NCI-H510A (cell line): ENCODE data around the gene HNRNPH2.
A peak's percentile ranks its signal among the peaks of the same experiment; 100 is the strongest.

Source experiments
- DNase-seq: peaks from one replicate; lab custom pipeline; 2025; lab: John Stamatoyannopoulos, UW

The HNRNPH2 gene

DNA sequence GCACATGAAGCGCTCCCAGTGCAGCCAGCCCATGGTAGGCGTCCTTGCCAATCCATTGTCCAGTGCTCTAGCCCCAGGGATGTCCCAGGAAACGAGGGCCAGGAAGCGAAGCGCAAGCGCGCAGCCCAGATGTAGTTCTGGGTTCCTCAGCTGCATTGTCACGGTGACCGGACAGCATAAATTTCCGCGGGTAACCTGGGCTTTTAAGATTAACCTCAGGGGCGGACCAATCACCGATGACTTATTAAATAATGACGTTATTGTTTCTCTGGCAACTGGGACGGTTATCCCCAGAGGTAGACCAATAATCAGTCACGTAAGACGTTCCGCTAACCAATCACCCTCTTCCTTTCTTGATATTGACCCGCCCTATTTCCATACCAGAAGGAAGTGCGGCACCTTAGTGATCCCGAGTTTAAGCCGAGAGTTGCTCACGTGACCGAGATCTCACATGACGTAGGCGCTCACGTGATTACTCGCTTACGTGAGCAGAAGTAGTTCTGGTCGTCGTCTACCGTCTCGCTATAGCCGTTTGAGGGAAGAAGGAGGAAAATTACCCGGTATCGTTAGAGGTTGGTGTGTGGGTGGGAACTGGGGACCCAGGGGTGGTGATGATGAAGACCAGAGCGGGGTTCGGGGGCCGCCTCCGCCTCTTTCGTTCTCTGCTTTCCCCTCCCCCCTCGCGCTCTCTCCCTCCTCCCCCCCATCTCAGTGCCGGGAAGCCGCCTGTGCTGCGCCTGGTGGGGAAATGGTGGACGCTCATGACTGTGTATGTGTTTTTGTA, at the start of gene HNRNPH2, which contains the start of gene GLA:
TSS of gene HNRNPH2 (plus strand) at position 475 of the 784 bp plus-strand sequence. CDS start 3,767 bp downstream, outside the sequence.
TSS of gene GLA (minus strand) at position 178 of the 784 bp plus-strand sequence. CDS start at position 156, 22 bp downstream.
- peak; percentile 85 for DNase-seq

- DNase-seq, result no peak
Measured at GRCh38 chrX:101359966-101360365, 48.1 kb upstream of the HNRNPH2 start.

DNA sequence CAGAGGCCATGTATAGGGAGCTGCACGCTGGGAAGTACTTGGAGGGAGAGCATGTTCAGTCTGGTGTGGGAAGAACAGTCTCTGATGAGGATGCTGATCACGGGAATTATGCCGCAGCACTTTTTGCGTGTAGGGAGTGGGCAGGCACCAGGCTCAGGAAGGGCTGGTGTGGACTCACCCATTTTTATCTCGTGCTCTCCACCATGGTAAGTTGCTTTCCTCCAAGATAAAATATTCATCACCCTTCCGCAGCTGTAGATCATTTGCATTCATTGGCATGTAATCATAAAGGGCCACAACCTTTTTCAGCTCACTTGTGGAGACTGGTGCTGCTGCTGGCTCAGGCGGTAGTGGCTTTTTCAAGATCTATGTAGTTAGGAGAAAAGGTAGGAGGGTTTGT, 47.6 kb upstream of the HNRNPH2 start:
- DNase-seq, result no peak

GRCh38 chrX:101362116-101362515, 45.9 kb upstream of the HNRNPH2 start:
- no peak for DNase-seq

GRCh38 chrX:101362757-101363156, 45.3 kb upstream of the HNRNPH2 start:
- DNase-seq, result no peak

DNA sequence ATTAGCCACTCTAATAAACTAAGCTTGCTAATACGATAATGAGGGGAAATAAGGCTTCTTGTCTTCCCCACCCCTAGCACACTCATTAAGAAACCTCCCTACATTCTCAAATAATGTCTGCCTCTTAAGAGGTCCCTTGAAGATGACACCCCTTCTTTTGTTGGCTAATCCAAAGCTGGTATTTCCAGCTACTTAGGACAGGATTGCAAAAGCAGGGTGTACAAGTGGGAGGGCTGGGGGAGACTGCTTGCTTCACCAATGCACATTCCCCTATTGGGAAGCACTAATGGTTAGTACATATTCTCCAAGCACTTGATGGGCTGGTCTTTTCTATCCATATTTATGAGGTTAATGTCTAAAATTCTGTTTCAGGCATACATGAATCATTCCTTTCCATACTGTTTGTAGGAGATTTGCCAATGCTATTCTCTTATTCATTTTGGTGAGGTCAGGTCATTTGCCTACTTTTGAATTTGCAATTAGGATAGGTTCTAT, 42.7 kb upstream of the HNRNPH2 start:
- no peak for DNase-seq

GRCh38 chrX:101368800-101369199, 39.2 kb upstream of the HNRNPH2 start:
- no peak for DNase-seq

GRCh38 chrX:101369687-101370086, 38.3 kb upstream of the HNRNPH2 start:
- no peak for DNase-seq

- no peak for DNase-seq
Measured at GRCh38 chrX:101370888-101371504, 37.0 kb upstream of the HNRNPH2 start.

- no peak for DNase-seq
Measured at GRCh38 chrX:101377547-101377946, 30.5 kb upstream of the HNRNPH2 start.

- DNase-seq, result no peak
Measured at GRCh38 chrX:101383679-101384205, 24.3 kb upstream of the HNRNPH2 start.

GRCh38 chrX:101385026-101385684, 22.9 kb upstream of the HNRNPH2 start:
- no peak for DNase-seq

DNA sequence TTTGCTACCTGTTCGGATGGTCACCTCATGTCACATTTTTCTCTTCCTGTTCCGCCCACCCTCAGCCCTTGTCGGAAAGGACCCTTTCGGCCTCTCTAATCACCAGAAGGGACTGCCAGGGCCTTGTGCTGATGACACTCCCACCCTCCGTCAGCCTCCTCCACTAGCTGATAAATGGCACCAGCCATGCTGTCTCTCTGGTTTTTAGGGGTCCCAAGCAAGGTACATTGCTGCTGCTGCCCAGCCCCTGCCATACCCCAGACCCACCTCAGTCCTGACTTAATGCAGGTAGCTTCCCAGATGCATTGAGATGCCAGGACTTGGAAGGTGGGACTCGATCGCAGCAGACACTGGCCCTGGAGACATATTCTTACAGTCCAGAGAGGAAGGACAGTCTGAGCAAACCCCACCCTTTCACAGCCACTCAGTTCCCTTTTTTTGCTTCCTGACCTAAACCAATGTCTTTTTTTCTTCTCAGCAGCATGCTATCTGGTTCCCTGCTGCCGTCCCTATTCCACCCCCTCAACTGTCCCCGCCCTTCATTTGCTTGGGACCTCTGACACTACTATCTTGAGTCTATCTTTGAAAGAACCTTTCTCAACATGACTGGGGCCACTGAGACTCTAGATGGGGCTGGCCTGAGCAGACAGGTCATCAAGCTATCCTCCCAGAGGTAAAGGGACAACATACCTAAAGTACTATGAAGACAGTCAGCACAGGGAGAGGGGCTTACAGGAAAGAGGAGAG, 22.1 kb upstream of the HNRNPH2 start, which contains the start of gene BTK:
TSS of gene BTK (minus strand) at position 397 of the 747 bp plus-strand sequence. CDS start 10,907 bp downstream, outside the sequence.
- no peak for DNase-seq

DNA sequence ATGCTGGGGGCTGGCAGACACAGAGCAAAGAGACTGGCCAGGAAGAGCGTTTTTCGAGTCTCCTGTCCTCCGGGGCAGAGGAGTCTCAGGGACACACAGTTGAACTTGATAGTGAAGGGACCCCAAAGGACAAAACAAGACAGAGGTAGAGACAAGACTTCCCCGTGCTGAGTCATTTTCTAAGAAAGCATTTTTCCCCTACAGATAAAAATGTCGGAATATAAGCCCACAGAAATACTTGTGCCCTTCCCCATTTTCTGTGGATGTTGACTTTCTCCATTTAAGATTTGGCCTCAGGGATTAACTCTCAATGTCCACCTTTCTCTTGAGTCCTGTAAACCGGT, 21.5 kb upstream of the HNRNPH2 start:
- DNase-seq, result no peak

- DNase-seq, result no peak
Measured at GRCh38 chrX:101388604-101389003, 19.4 kb upstream of the HNRNPH2 start.

DNA sequence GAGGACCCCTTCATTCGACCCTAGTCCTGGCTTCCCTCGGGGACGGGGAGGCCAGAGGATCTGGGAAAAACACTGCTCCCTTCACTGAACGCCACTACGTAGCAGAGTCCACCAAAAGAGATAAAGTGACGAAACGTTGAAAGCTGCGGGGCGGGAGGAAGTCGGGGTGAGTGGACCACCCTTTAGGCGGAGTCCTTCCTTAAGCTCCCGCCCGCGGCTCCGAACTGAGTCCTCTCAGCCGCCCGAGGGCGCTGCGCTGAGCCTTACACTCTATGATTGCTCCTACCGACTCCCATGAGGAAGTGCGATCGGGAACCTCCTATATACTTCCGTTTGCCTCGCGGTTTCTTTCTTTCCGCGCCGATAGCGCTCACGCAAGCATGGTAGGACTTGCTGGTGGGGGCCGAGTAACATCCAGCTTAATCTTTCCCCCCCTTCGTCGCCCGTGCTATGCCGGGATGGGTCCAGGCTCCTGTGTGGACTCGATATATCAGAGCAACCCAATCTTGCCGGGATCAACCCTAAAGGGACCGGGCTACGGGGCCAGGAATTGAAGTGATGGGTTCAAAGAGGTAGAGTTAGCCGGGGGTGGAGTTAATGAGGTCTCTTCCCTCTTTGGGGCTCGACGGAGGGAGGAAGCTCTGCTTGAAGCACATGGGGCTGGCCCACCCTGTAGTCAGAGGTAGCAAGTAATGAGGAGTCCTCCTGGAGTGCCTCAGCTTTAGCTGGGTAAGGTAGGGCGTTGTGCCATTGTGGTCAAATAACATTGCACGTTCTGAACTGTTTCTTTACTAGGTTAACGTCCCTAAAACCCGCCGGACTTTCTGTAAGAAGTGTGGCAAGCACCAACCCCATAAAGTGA, 17.1 kb upstream of the HNRNPH2 start, which contains the start of gene RPL36A:
TSS of gene RPL36A (plus strand) at position 348 of the 862 bp plus-strand sequence. CDS start at position 381, 33 bp downstream.
- peak; percentile 86 for DNase-seq

GRCh38 chrX:101391831-101392230, 16.2 kb upstream of the HNRNPH2 start:
- DNase-seq, result no peak

- no peak for DNase-seq
Measured at GRCh38 chrX:101393530-101394305, 14.3 kb upstream of the HNRNPH2 start.

DNA sequence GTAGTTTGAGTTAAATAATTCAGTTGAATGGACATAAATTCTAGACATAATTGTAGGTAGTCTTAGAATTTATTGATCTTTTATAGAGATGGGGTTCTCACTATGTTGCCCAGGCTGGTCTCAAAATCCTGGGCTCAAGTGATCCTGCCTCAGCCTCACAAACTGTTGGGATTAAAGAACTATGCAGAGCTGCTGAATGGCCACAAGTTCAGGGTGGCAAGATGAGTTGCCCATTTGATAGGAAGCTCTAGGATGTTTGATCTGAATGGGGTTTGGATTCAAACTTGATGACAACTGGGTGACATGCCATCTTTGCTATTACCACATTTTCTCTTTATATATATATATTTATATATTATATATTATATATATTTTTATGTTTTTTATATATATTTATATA, 13.7 kb upstream of the HNRNPH2 start:
- no peak for DNase-seq

DNA sequence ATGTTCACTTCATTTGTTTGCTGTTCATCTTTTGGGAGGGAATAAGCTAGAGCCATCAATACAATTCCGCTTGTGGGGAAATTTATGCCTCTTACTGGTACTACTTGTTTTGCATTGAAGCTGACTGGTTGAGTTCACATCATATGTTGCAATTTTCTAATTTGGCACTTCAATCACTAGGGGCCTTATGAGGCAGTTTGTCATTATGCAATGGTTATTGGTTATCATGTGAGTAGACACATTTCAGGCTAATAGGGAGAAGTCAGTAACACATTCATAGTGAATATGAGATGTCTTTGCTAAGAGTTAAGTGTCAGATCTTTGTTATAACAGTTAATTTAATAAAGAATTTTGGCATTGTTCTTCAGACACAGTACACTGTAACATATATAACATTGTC, 12.2 kb upstream of the HNRNPH2 start:
- DNase-seq, result no peak
